ENCODE measurements around the gene TOX2.

DNA sequence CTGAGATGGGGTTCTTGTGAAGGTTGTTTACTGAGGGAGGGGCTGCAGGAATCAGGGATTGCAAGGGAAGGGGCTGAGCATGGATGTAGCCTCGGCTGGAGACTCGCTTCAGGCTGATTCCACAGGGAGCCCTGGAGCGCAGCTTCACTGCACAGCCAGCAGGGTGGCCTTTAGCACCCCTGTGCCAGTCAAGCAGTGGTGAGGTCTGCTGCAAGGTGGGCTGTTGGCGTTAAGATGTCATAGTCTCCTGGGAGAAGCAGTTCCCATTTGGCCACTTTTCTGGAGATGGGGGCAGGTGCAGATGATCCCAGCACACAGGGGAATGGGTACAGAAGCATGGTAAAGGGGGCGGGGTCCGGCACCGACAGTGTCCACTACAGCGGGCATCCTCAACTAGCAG is 126.3 kb downstream of the TOX2 start:
- TF ChIP-seq, protein P1, sequence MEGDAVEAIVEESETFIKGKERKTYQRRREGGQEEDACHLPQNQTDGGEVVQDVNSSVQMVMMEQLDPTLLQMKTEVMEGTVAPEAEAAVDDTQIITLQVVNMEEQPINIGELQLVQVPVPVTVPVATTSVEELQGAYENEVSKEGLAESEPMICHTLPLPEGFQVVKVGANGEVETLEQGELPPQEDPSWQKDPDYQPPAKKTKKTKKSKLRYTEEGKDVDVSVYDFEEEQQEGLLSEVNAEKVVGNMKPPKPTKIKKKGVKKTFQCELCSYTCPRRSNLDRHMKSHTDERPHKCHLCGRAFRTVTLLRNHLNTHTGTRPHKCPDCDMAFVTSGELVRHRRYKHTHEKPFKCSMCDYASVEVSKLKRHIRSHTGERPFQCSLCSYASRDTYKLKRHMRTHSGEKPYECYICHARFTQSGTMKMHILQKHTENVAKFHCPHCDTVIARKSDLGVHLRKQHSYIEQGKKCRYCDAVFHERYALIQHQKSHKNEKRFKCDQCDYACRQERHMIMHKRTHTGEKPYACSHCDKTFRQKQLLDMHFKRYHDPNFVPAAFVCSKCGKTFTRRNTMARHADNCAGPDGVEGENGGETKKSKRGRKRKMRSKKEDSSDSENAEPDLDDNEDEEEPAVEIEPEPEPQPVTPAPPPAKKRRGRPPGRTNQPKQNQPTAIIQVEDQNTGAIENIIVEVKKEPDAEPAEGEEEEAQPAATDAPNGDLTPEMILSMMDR (IDR thresholded peaks at IDR 0.05), result no peak
- no peak for TF ChIP-seq POLR2A (IDR thresholded peaks at IDR 0.05)
